Mesenchymal stem cell (in vitro differentiated cells and primary cell): ENCODE data around the gene DPM3. TPM values are rescaled to one million over a fixed set of nuclear protein-coding genes. Genes with fewer than 3 reads are reported as not detected.

Experiments used
- DNase-seq: peaks from one replicate; pipeline ENCODE4 v3.0.0-alpha.2; 2013
- H2AFZ ChIP-seq: one replicate; pipeline ENCODE4 v1.6.1; 2013; ENCODE audit warnings: low read depth, mild to moderate bottlenecking, control low read depth, inconsistent platforms, low read length, moderate library complexity
- H2AK5ac ChIP-seq: 2 replicates; pipeline ENCODE4 v1.6.1; 2013; ENCODE audit warnings: low read length, moderate library complexity, mild to moderate bottlenecking, inconsistent platforms; ENCODE audit not compliant: severe bottlenecking
- H2BK120ac ChIP-seq: one replicate; pipeline ENCODE4 v1.6.1; 2013; ENCODE audit warnings: low read depth, mild to moderate bottlenecking, inconsistent platforms, low read length, moderate library complexity
- H2BK12ac ChIP-seq, 2 experiments: one replicate each; pipeline ENCODE4 v1.6.1; 2013; ENCODE audit warnings: inconsistent platforms in 2 of 2, low read length in 2 of 2, mild to moderate bottlenecking in 2 of 2, moderate library complexity in 2 of 2, control low read depth in 1 of 2
- H2BK15ac ChIP-seq: one replicate; pipeline ENCODE4 v1.6.1; 2013; ENCODE audit warnings: mild to moderate bottlenecking, low read depth, inconsistent platforms; ENCODE audit not compliant: poor library complexity, severe bottlenecking
- H2BK5ac ChIP-seq: 2 replicates; pipeline ENCODE4 v1.6.1; 2013; ENCODE audit warnings: low read depth, mild to moderate bottlenecking, low read length, control low read depth, inconsistent platforms; ENCODE audit not compliant: poor library complexity, severe bottlenecking
- H3K14ac ChIP-seq, 2 experiments: one replicate each; pipeline ENCODE4 v1.6.1; 2013; ENCODE audit warnings: inconsistent platforms in 2 of 2, low read length in 2 of 2, control low read depth in 1 of 2, mild to moderate bottlenecking in 1 of 2, moderate library complexity in 1 of 2
- H3K18ac ChIP-seq, 2 experiments: one replicate each; pipeline ENCODE4 v1.6.1; 2013; ENCODE audit warnings: inconsistent platforms in 2 of 2, low read length in 2 of 2, control low read depth in 1 of 2, low read depth in 1 of 2, mild to moderate bottlenecking in 1 of 2
- H3K23ac ChIP-seq, 2 experiments: one replicate each; pipeline ENCODE4 v1.6.1; 2013; ENCODE audit warnings: inconsistent platforms in 2 of 2, low read length in 2 of 2, mild to moderate bottlenecking in 2 of 2, moderate library complexity in 2 of 2, control low read depth in 1 of 2
- H3K27ac ChIP-seq: 2 replicates; pipeline ENCODE4 v1.5.1; 2013; ENCODE audit warnings: mild to moderate bottlenecking, moderate library complexity, low read length, control low read depth, inconsistent platforms; ENCODE audit not compliant: poor library complexity, severe bottlenecking
- H3K27me3 ChIP-seq, 2 experiments: 2 replicates each; pipeline versions ENCODE4 v1.6.1 to v1.7.0; 2013; ENCODE audit warnings: low read length in 2 of 2, mild to moderate bottlenecking in 2 of 2, moderate library complexity in 2 of 2, control low read depth in 1 of 2, inconsistent platforms in 1 of 2; ENCODE audit not compliant: control insufficient read depth in 1 of 2, insufficient read depth in 1 of 2
- H3K36me3 ChIP-seq, 2 experiments: 2 replicates each; pipeline versions ENCODE4 v1.6.1 to v1.7.0; 2013; ENCODE audit warnings: low read length in 2 of 2, control low read depth in 1 of 2, inconsistent platforms in 1 of 2, low read depth in 1 of 2, mild to moderate bottlenecking in 1 of 2; ENCODE audit not compliant: insufficient read depth in 2 of 2, control insufficient read depth in 1 of 2
- H3K4ac ChIP-seq, 2 experiments: one replicate each; pipeline ENCODE4 v1.6.1; 2013; ENCODE audit warnings: inconsistent platforms in 2 of 2, low read length in 2 of 2, mild to moderate bottlenecking in 2 of 2, moderate library complexity in 2 of 2, control low read depth in 1 of 2, low read depth in 1 of 2
- H3K4me1 ChIP-seq: 2 replicates; pipeline ENCODE4 v1.6.1; 2013; ENCODE audit warnings: low read depth, low read length, control low read depth; ENCODE audit not compliant: control insufficient read depth, insufficient read depth
- H3K4me2 ChIP-seq: 2 replicates; pipeline ENCODE4 v1.6.1; 2013; ENCODE audit warnings: low read length, mild to moderate bottlenecking, inconsistent platforms; ENCODE audit not compliant: poor library complexity, severe bottlenecking
- H3K4me3 ChIP-seq, 2 experiments: 2 replicates each; pipeline versions ENCODE4 v1.5.1 to v1.7.0; 2013; ENCODE audit warnings: low read length in 2 of 2, mild to moderate bottlenecking in 2 of 2, control low read depth in 1 of 2, low read depth in 1 of 2; ENCODE audit not compliant: insufficient read depth in 1 of 2
- H3K79me1 ChIP-seq: replicated peaks from 2 replicates; pipeline ENCODE4 v1.6.1; 2013; ENCODE audit warnings: mild to moderate bottlenecking, control low read depth, low read length, inconsistent platforms; ENCODE audit not compliant: poor library complexity, severe bottlenecking
- H3K9ac ChIP-seq: 2 replicates; pipeline ENCODE4 v1.7.0; 2013; ENCODE audit warnings: mild to moderate bottlenecking, low read length, moderate library complexity
- H3K9me3 ChIP-seq: 2 replicates; pipeline ENCODE4 v1.7.0; 2013; ENCODE audit warnings: mild to moderate bottlenecking, low read length; ENCODE audit not compliant: control insufficient read depth
- H4K8ac ChIP-seq: one replicate; pipeline ENCODE4 v1.6.1; 2013; ENCODE audit warnings: inconsistent platforms, mild to moderate bottlenecking, low read length, moderate library complexity
- H4K91ac ChIP-seq: one replicate; pipeline ENCODE4 v1.6.1; 2013; ENCODE audit warnings: mild to moderate bottlenecking, low read length, inconsistent platforms
- WGBS: methylation state at CpG from one replicate; pipeline ENCODE4 v1.1.7; 2013; ENCODE audit warnings: mixed read lengths; 5-methylcytosine and 5-hydroxymethylcytosine counted together
- small RNA-seq: library from polyadenylated mRNA; stranded (forward); fragments of <200 nt; extraction: miRNeasy Mini kit (QIAGEN cat#:217004); gene quantifications from one replicate; pipeline ENCODE3, GENCODE V24; 2013; ENCODE audit warnings: low read depth

Gene DPM3

GRCh38 chr1:155092641-155093040 is 47.7 kb downstream of the DPM3 start:
- Histone ChIP-seq H3K23ac (no peak overlapping the region), H4K91ac (no peak overlapping the region), H2AFZ (no peak overlapping the region), H4K8ac (no peak overlapping the region), H2BK5ac (no peak overlapping the region), H3K4me1 (peaks cover 10% of the 10 kb centered on the region), H3K4me3 (no peak overlapping the region), H3K14ac (no peak overlapping the region), H3K36me3 (no peaks in the 10 kb centered on the region), H2BK15ac (no peak overlapping the region), H2AK5ac (no peak overlapping the region), H3K9ac (no peak overlapping the region), H3K9me3 (no peaks in the 10 kb centered on the region), H3K27ac (no peak overlapping the region), H3K4ac (no peak overlapping the region), H3K4me2 (no peak overlapping the region), H3K27me3 (peaks cover 13 to 44% of the 10 kb centered on the region in 2 experiments), H2BK120ac (no peak overlapping the region), H2BK12ac (no peak overlapping the region), H3K79me1 (no peaks in the 10 kb centered on the region), H3K18ac (no peak overlapping the region)
- WGBS = 87% methylated on average over 11 of the region's 12 CpGs
- DNase-seq = no peak

DNA sequence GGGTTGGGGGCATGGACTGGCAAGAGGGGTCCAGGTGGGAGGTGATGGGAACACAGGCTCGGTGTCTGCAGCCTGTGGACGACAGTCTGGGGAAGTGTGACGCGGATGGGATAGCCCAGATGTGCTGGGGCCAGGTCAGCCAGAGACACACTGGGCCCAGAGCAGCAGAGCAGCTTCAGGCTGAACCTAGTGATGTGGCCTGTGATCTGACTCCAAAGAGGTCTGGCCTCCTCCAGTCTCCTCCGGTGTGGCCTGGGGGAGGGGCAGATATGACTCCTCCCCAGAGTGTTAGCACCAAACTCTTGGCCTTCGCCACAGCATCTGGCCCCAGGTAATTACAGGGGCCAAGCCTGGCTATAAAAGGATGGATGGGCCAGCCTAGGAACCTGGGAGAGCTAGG is 48.2 kb downstream of the DPM3 start:
- H3K4me2 ChIP-seq = no peak overlapping the region
- H2BK120ac ChIP-seq = no peak overlapping the region
- no peak overlapping the region for H2AK5ac ChIP-seq
- H2BK15ac ChIP-seq = no peak overlapping the region
- H3K4me3 ChIP-seq = no peak overlapping the region
- H3K27me3 ChIP-seq = peaks cover 12 to 42% of the 10 kb centered on the region in 2 experiments
- peaks cover 10% of the 10 kb centered on the region for H3K4me1 ChIP-seq
- no peaks in the 10 kb centered on the region for H3K36me3 ChIP-seq
- no peak overlapping the region for H3K27ac ChIP-seq
- WGBS = 88% methylated on average over 6 of the region's 6 CpGs
- no peak overlapping the region for H2BK5ac ChIP-seq
- H3K9me3 ChIP-seq = no peaks in the 10 kb centered on the region
- H3K4ac ChIP-seq = no peak overlapping the region
- H3K23ac ChIP-seq = no peak overlapping the region
- H2AFZ ChIP-seq = no peak overlapping the region
- no peak overlapping the region for H3K9ac ChIP-seq
- no peak overlapping the region for H3K14ac ChIP-seq
- H4K8ac ChIP-seq = no peak overlapping the region
- DNase-seq = no peak
- no peaks in the 10 kb centered on the region for H3K79me1 ChIP-seq
- H4K91ac ChIP-seq = no peak overlapping the region
- no peak overlapping the region for H2BK12ac ChIP-seq
- no peak overlapping the region for H3K18ac ChIP-seq

DNA sequence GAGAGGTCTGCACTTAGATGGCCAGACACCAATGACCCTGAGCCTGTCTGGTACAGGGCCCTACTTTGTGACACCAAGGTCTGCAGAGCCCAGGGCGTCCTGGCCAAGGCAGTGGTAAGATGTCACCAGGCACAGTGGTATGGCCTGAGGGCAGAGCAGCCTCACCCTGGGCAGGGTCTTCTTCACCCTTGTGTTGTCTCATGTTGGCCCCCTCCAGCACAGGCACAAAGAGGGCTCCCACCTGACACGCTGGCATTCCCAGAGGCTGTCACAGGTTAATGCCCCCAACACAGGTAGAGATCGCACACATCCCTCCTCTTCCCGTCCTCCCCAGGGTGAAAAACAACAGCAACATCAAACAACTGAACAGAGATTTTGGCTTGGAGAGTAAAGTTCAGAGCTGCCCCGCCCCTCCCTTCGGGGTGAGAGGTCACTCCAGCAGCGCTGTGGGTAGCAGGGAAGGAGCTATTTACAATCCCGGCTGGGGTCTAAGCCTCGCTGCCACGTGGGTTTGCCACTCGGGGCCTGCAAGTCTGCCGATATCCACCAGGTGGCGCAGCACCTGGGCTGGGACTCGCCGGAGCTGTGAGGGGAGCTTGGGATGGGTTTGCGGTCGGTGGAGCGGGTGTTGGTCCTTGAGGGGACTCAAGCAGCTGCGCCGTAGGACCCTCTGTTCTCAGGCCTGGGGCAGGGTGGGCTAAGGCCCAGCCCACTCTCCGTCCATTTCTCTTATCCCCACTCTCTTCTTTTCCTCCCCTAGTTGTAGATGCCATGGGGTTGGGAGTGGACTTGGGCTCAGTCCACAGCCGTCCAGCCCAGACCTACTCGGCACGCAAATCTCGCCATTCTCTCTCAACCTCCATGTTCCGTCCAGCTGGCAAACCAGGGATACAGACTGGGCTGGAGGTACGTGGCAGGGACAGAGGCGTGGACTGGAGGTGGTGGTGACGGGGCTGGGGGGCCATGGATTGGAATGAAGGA is 49.0 kb downstream of the DPM3 start:
- no peak overlapping the region for H2BK5ac ChIP-seq
- H2BK15ac ChIP-seq = no peak overlapping the region
- no peak overlapping the region for H3K23ac ChIP-seq
- peak overlapping the region; percentile 1 for H4K8ac ChIP-seq
- H3K4me3 ChIP-seq = no peak overlapping the region
- H3K4me2 ChIP-seq = no peak overlapping the region
- H3K4ac ChIP-seq = no peak overlapping the region
- H3K9ac ChIP-seq = peak overlapping the region; percentile 42
- WGBS = 54% methylated on average over 15 of the region's 29 CpGs
- no peak overlapping the region for H2BK12ac ChIP-seq
- no peak overlapping the region for H3K14ac ChIP-seq
- peak; percentile 70 for DNase-seq
- H2AK5ac ChIP-seq = no peak overlapping the region
- H3K27ac ChIP-seq = no peak overlapping the region
- peaks cover 0 to 2% of the 10 kb centered on the region in 2 experiments for H3K36me3 ChIP-seq
- H3K79me1 ChIP-seq = no peaks in the 10 kb centered on the region
- no peak overlapping the region for H3K18ac ChIP-seq
- peaks cover 16% of the 10 kb centered on the region for H3K4me1 ChIP-seq
- H2AFZ ChIP-seq = no peak overlapping the region
- no peak overlapping the region for H2BK120ac ChIP-seq
- H3K27me3 ChIP-seq = peaks cover 10 to 40% of the 10 kb centered on the region in 2 experiments
- H3K9me3 ChIP-seq = no peaks in the 10 kb centered on the region
- H4K91ac ChIP-seq = no peak overlapping the region

Small RNA genes within 50 kb of the gene (small RNA-seq; reads per million reads assigned to genes)
- gene HMGN2P18 = not detected
- gene RF00019 = not detected
